Measurements from ENCODE around the gene OSBPL10.

OSBPL10 gene

GRCh38 chr3:31958701-31959152, 22.3 kb downstream of the OSBPL10 start:
- DNase-seq = no peak

DNA sequence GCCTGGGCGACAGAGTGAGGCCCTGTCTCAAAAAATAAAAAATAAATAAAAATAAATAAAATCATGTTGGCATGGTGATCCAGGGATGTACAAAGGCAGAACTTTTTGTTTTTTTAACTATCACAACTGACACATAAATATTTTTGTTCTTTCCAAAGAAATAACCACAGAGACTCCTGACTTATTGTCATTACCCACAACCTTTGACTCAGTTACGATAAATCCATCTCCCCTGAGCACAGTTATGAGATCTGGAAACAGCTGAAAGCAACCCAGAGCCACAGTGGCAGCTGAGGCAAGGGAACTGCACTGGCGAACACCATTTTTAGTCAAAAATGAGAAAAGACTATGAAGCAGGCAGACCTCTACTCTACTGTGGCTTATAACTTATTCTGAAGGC, 24.0 kb downstream of the OSBPL10 start:
- DNase-seq = no peak

- DNase-seq = no peak
Measured at GRCh38 chr3:31955581-31955980, 25.5 kb downstream of the OSBPL10 start.

DNA sequence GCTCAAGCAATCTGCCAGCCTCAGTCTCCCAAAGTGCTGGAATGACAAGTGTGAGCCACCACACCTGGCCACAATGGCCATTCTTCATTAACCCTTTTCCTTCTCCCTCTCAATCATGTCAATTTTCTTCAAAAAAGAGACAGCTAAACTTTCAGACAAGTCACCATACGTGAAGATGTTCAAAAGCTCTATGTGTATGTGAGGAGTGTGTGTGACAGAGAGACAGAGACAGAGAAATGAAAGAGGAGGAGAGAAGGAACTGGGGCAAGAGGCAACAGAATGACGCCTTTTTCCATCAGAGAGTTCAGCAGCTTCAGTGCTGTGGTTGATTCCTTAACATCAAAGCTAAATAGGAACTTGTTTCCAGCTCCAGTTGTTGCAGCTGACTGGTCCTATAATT, 27.4 kb downstream of the OSBPL10 start:
- DNase-seq = no peak

DNA sequence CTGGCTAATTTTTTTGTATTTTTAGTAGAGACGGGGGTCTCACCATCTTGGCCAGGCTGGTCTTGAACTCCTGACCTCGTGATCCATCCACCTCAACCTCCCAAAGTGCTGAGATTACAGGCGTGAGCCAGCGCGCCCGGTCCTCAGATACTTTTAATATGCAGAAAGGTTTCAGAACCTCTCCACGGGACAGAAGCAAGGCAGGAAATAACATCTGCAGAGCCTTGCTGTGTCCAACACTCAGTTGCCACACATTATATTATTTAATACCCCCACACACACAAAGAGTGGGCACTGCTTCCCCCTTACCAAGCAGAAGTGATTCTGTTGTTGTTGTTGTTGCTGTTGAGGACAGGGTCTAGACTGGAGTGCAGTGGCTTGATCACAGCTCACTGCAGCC, 28.0 kb downstream of the OSBPL10 start:
- DNase-seq = no peak

DNA sequence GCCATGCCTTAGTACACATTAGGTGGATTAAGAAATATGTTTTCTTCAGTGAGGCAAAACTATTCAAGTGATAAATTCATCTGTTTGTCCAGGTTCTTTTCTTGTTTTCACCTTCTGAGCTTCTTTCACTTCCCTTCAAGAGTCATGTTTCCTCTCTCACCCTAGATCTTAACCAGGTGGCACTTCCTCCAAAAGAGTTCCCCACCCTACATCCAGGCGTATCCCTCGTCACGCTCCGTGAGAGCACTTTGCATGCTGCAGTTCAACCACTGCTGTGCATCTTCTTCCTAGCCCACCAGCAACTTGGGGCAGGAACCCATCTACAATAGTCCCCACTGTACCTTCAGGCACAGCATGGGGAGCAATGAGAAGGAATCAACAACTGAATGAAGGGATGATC, 28.9 kb downstream of the OSBPL10 start:
- DNase-seq = no peak

GRCh38 chr3:31948280-31948679, 32.8 kb downstream of the OSBPL10 start:
- DNase-seq = no peak

DNA sequence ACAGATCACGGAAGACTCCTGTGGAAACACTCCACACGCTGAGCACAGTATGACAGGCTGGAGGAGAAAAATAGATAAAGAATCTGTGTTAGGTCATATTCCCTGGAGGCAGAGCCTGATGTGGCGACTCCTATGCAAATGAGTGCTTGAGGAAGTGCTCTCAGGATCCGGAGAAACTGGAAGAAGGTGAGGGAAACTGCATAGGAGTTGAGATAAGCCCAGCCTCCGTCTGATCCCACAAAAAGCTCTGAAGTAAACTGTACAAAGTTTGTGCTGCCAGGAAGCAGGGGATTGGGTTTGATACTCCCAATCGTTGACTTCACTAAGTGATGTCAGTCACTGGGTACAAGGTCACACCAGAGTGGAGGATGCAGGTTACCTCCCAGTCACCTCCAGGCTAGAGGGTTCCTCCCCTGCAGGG, 33.4 kb downstream of the OSBPL10 start:
- no peak for DNase-seq

- no peak for DNase-seq
Measured at GRCh38 chr3:31947162-31947561, 33.9 kb downstream of the OSBPL10 start.

DNA sequence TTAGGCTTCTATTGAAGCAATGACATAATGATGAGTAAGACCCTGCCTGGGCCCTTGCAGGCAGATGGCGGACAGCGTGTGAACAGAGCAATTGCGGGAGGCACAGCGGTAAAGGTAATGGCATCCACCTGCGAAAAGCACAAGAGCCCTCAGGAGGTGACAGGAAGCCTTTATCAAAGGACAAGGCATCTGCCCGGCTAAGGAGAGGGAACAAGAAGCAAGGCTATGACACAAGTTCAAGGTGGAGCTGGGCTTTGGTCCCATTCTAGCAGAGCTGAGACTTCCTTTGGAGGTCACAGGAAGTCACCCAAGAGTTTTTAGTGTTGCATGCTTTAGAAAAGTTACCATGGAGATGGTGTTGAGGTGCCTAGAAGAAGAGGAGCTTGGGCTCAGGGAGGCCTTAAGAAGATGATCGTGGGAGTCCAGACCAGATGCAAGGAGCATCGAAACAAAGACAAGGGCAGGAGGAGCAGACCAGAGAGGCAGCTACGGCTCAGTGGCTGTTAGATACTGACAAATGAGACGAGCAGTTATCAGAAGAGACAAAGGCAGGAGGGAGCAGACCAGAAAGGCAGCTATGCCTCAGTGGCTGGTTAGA, 34.5 kb downstream of the OSBPL10 start:
- DNase-seq = no peak

GRCh38 chr3:31945738-31946052, 35.4 kb downstream of the OSBPL10 start:
- no peak for DNase-seq

DNA sequence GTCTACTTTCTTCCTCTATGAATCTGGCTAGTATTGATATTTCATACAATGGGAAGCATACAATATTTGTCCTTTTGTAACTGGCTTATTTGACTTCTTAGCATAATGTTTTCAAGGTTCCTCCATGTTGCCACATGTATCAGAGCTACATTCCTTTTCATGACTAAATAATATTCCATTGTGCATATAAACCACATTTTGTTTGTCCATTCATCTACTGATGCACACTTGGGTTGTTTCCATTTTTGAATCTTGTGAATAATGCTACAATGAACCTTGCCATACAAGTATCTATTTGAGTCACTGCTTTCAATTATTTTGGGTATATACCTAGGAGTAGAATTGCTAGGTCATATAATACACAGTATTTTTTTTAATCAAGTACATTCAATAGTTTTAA, 38.0 kb downstream of the OSBPL10 start:
- no peak for DNase-seq

DNA sequence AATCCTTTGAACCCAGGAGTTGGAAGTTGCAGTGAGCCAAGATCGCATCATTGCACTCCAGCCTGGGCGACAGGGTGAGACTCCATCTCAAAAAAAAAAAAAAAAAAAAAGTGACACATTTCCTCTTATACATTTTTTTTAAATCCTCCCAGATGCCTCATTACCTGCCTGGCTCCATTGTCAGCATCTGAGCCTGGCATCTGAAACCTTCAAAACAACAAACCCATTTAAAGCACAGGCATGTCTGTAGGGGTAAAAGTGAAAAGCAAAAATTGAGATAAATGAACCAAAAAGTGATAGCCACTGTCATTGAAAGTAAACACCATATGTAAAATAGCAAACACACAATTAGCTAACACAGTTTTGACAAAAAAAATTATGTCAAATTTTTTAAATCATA, 38.6 kb downstream of the OSBPL10 start:
- DNase-seq = no peak

DNA sequence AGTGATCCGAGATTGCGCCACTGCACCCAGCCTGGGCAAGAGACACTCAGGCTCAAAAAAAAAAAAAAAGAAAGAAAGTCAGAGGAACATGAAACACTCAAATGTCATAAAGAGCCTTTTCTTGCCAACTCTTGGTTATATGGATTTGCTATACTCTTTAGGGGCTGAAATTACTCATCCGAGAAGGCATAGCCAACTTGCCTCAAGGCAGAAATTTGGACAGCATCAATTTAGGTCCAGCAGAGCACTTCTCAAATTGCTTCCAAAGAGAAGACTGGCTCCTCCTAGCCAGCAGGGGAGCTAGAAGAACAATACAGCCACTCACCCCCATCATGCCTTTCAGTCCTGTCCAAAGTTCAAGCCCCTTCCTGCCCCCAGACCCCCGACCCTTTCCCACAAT, 43.8 kb downstream of the OSBPL10 start:
- no peak for DNase-seq

DNA sequence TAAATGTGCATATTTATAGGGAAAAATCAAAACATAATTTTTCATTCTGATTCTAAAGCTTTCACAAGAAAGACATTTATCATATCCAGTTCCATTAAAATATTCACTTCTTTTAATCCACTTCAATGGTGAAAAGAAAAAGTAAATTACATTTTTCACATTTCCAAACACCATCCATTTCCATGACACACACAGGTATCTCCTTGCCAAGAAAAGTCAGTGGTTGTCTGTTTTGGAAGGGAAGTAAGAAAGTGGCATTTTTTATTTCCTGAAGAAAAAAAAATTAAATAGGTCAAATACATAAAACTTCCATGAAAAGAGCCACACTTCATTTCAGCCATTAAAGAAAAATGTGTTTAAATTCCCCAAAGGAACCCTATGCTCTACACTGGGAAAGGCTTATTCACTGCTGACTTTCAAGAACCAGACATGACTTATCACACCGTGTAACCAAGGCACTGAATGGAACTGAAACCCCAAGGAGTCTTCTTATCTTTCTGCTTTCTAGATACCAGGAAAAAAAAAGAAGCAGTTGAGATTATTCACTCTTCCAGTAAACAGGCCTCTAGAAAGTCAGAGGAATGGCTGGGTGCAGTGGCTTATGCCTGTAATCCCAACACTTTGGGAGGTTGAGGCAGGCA, 44.5 kb downstream of the OSBPL10 start:
- DNase-seq = no peak

- no peak for DNase-seq
Measured at GRCh38 chr3:31934866-31935265, 46.2 kb downstream of the OSBPL10 start.

- DNase-seq = no peak
Measured at GRCh38 chr3:31934018-31934417, 47.0 kb downstream of the OSBPL10 start.

DNA sequence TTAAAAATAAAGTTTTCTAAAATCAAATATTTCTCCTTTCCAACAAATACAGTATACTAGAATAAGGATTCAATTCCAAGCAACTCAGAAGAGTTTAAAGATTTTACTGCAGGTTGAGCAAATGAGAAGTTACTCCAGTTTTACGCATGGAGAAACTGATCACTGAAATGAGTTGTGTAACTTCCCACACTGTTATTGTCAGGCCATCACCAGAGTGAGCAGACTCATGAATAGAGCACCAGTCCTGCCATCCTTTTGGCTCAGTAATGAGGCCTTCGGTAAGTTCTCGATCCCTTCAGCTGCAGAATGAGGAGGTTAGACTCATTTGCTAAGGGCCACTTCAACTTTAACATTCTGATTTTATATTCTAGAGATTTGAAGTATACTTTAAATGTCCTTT, 48.1 kb downstream of the OSBPL10 start:
- no peak for DNase-seq

DNA sequence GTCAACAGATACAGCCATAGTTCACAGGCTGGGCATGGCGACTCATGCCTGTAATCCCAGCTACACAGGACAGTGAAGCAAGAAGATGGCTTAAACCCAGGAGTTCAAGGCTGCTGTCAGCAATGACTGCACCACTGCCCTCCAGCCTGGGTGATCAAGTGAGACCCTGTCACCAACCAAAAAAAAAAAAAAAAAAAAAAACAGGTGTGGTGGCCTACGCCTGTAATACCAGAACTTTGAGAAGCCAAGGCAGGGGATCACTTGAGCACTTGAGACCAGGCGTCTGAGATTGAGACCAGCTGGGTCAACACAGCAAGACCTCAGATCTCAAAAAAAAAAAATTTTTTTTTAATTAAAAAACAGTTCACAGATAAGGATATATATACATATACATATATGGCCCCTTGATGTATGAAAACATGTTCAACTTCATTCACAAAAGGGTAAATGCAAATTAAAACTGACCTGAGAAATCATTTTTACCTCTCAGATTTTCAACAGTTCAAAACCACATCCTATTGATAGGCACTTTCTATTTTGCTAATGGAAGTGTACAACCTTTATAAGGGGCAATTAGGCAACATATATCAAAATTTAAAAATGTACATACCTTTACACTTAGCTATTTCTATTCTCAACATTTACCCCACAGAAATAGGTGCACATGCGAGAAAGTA, 51.1 kb downstream of the OSBPL10 start:
- DNase-seq = no peak

GRCh38 chr3:31927811-31928210, 53.3 kb downstream of the OSBPL10 start:
- DNase-seq = no peak

DNA sequence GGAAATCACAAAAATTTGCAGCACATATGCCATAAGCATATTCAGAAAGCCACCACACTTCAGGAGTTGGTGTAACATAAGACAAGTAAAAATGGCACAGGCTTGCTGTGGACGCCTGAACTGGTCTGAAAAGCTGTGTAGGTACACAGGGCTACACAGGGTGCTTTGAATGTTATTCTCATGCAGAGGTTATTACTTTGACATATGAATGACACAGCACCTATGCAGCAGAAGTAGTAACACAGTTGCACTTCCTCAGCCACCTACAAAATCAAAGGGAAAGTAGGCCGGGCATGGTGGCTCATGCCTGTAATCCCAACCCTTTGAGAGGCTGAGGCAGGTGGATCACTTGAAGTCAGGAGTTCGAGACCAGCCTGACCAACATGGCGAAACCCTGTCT, 54.5 kb downstream of the OSBPL10 start:
- no peak for DNase-seq

DNA sequence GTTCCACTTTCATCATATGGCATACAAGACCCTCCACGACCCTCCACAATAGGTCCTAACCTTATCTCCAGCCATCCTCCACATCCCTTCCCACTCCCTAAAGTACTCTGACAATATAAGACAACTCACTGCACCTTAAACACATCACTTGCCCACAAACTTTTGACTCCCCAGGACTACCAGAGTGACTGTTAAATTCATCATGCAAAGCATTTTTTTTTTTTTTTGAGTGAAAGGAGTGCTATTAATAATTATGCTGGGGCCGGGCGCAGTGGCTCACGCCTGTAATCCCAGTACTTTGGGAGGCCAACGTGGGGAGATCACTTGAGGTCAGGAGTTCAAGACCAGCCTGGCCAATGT, 55.8 kb downstream of the OSBPL10 start:
- DNase-seq = no peak

- no peak for DNase-seq
Measured at GRCh38 chr3:31924610-31925270, 56.3 kb downstream of the OSBPL10 start.

- no peak for DNase-seq
Measured at GRCh38 chr3:31922962-31923361, 58.1 kb downstream of the OSBPL10 start.

Data from stimulated activated naive CD4-positive, alpha-beta T cell (primary cell).